A673 (cell line): Measurements from ENCODE around the gene LHX4.

Experiments
- EZH2 ChIP-seq: fragments of 200-600 bp; sonication (generic); IDR thresholded peaks from 2 replicates; pipeline ENCODE4 v1.6.1; 2017; ENCODE audit warnings: borderline replicate concordance, low read depth, mild to moderate bottlenecking, mixed read lengths, antibody characterized with exemption, low read length; ENCODE audit not compliant: poor library complexity, severe bottlenecking
- TF ChIP-seq, protein P1 (sequence below): fragments of 300-800, 200-600 bp; sonication (generic); conservative IDR thresholded peaks from 2 replicates; pipeline ENCODE4 v1.5.1; 2017; ENCODE audit warnings: low read depth, mild to moderate bottlenecking, antibody characterized with exemption, low read length, moderate library complexity, mixed read lengths

- TF ChIP-seq, protein P1, sequence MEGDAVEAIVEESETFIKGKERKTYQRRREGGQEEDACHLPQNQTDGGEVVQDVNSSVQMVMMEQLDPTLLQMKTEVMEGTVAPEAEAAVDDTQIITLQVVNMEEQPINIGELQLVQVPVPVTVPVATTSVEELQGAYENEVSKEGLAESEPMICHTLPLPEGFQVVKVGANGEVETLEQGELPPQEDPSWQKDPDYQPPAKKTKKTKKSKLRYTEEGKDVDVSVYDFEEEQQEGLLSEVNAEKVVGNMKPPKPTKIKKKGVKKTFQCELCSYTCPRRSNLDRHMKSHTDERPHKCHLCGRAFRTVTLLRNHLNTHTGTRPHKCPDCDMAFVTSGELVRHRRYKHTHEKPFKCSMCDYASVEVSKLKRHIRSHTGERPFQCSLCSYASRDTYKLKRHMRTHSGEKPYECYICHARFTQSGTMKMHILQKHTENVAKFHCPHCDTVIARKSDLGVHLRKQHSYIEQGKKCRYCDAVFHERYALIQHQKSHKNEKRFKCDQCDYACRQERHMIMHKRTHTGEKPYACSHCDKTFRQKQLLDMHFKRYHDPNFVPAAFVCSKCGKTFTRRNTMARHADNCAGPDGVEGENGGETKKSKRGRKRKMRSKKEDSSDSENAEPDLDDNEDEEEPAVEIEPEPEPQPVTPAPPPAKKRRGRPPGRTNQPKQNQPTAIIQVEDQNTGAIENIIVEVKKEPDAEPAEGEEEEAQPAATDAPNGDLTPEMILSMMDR, result no peak
- TF ChIP-seq EZH2, result no peak
Observed at GRCh38 chr1:180301135-180301742, 71.2 kb downstream of the LHX4 start.
